ENCODE measurements around the gene POU2AF2. TPM values are rescaled to one million over a fixed set of nuclear protein-coding genes. Genes with fewer than 3 reads are reported as not detected.

POU2AF2 gene
- polyA plus RNA-seq, 3 donors, result not detected

- no peaks in the 10 kb centered on the region for H3K79me2 ChIP-seq (ENCODE audit: insufficient read depth, low read length)
- H3K36me3 Mint-ChIP-seq, result no peaks in the 10 kb centered on the region
- H3K9ac ChIP-seq (ENCODE audit: insufficient read depth, low read length, poor library complexity, severe bottlenecking), result no peak overlapping the region
- H3K4me3 Mint-ChIP-seq, result no peak overlapping the region
- no peaks in the 10 kb centered on the region for H3K36me3 ChIP-seq (replicated peaks in 1 of 2; ENCODE audit: control insufficient read depth in 1 of 2, insufficient read depth in 2 of 2, low read length in 2 of 2)
- no peak overlapping the region for H3K27ac ChIP-seq (ENCODE audit: low read depth in 1 of 2, low read length in 2 of 2)
- H3K9me3 ChIP-seq (replicated peaks in 1 of 2; ENCODE audit: control insufficient read depth in 1 of 2, insufficient read depth in 1 of 2, low read length in 2 of 2), result no peaks in the 10 kb centered on the region
- no peaks in the 10 kb centered on the region for H3K4me1 Mint-ChIP-seq
- H3K4me2 ChIP-seq (replicated peaks; ENCODE audit: extremely low read depth, low read length, poor library complexity, severe bottlenecking), result no peak overlapping the region
- no peak for TF ChIP-seq CTCF (IDR thresholded peaks at IDR 0.05)
- no peak overlapping the region for H3K27ac Mint-ChIP-seq
- 96% methylated on average over 4 of the region's 5 CpGs for WGBS (ENCODE audit: insufficient coverage)
- H2AFZ ChIP-seq (ENCODE audit: insufficient read depth, low read depth, low read length, poor library complexity, severe bottlenecking), result no peak overlapping the region
- no peaks in the 10 kb centered on the region for H4K20me1 ChIP-seq (ENCODE audit: insufficient read depth, low read length)
- H3K4me3 ChIP-seq (replicated peaks in 1 of 3; ENCODE audit: low read depth in 2 of 3, low read length in 3 of 3), result no peak overlapping the region
- peaks cover 0 to 4% (median 0%) of the 10 kb centered on the region in 7 donors for H3K9me3 Mint-ChIP-seq
- intact Hi-C loops (cut with micrococcal nuclease), result no loop called here
- H3K27me3 ChIP-seq (ENCODE audit: control insufficient read depth in 2 of 2, insufficient read depth in 2 of 2, low read length in 2 of 2), result no peaks in the 10 kb centered on the region
- no peaks in the 10 kb centered on the region for H3K4me1 ChIP-seq (ENCODE audit: control insufficient read depth in 1 of 2, insufficient read depth in 2 of 2, low read length in 2 of 2)
- no peak for DNase-seq
- peaks cover 3 to 9% (median 7%) of the 10 kb centered on the region in 3 donors for H3K27me3 Mint-ChIP-seq (ENCODE audit: low read depth in 3 of 3)
Measured at GRCh38 chr11:111320728-111321568, 75.4 kb downstream of the POU2AF2 start.

- Histone ChIP-seq H2AFZ (ENCODE audit: insufficient read depth, low read depth, low read length, poor library complexity, severe bottlenecking) (no peak overlapping the region), H3K79me2 (ENCODE audit: insufficient read depth, low read length) (no peaks in the 10 kb centered on the region), H3K9ac (ENCODE audit: insufficient read depth, low read length, poor library complexity, severe bottlenecking) (no peak overlapping the region), H3K27me3 (ENCODE audit: control insufficient read depth in 2 of 2, insufficient read depth in 2 of 2, low read length in 2 of 2) (no peaks in the 10 kb centered on the region), H4K20me1 (ENCODE audit: insufficient read depth, low read length) (no peaks in the 10 kb centered on the region), H3K36me3 (replicated peaks in 1 of 2; ENCODE audit: control insufficient read depth in 1 of 2, insufficient read depth in 2 of 2, low read length in 2 of 2) (no peaks in the 10 kb centered on the region), H3K27ac (ENCODE audit: low read depth in 1 of 2, low read length in 2 of 2) (no peak overlapping the region), H3K9me3 (replicated peaks in 1 of 2; ENCODE audit: control insufficient read depth in 1 of 2, insufficient read depth in 1 of 2, low read length in 2 of 2) (no peaks in the 10 kb centered on the region), H3K4me2 (replicated peaks; ENCODE audit: extremely low read depth, low read length, poor library complexity, severe bottlenecking) (no peak overlapping the region), H3K4me3 (replicated peaks in 1 of 3; ENCODE audit: low read depth in 2 of 3, low read length in 3 of 3) (no peak overlapping the region), H3K4me1 (ENCODE audit: control insufficient read depth in 1 of 2, insufficient read depth in 2 of 2, low read length in 2 of 2) (no peaks in the 10 kb centered on the region)
- intact Hi-C loops (cut with micrococcal nuclease), result no loop called here
- WGBS (ENCODE audit: insufficient coverage), result no CpG with 5 or more reads among the region's 2 CpGs
- Mint-ChIP-seq H3K27ac (no peak overlapping the region), H3K36me3 (no peaks in the 10 kb centered on the region), H3K4me3 (no peak overlapping the region), H3K27me3 (ENCODE audit: low read depth in 3 of 3) (peaks cover 3 to 9% (median 5%) of the 10 kb centered on the region in 3 donors), H3K9me3 (peaks cover 0 to 4% (median 0%) of the 10 kb centered on the region in 7 donors), H3K4me1 (no peaks in the 10 kb centered on the region)
- no peak for TF ChIP-seq CTCF (IDR thresholded peaks at IDR 0.05)
- no peak for DNase-seq
Measured at GRCh38 chr11:111322534-111322933, 77.0 kb downstream of the POU2AF2 start.

Measured in CD14-positive monocyte (primary cell).